GM19193 (cell line): ENCODE data around the gene INPP5A.

Experiments used
- POLR2A ChIP-seq: IDR thresholded peaks from 4 replicates; pipeline ENCODE4 v1.6.1; 2011; ENCODE audit not compliant: insufficient read depth, insufficient read length; ENCODE audit errors: extremely low read depth

The INPP5A gene

DNA sequence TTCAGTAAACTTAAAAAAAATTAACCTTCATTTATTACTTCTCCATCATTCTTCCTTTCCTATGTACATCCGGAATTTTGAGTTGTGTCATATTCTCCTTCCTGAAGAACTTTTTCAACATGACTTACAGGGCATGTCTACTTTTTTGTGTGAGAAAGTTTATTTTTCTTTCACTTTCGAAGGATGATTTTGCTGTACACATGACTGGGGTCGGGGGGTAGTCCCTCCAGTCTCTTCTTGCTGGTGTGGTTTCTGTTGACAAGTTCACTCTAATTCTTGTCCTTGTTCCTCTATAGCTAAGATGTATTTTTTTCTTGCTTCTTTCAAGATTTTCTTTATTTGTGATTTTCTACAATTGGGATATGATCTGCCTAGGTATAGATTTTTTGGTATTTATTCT, 55.8 kb downstream of the INPP5A start:
- TF ChIP-seq POLR2A, result no peak

DNA sequence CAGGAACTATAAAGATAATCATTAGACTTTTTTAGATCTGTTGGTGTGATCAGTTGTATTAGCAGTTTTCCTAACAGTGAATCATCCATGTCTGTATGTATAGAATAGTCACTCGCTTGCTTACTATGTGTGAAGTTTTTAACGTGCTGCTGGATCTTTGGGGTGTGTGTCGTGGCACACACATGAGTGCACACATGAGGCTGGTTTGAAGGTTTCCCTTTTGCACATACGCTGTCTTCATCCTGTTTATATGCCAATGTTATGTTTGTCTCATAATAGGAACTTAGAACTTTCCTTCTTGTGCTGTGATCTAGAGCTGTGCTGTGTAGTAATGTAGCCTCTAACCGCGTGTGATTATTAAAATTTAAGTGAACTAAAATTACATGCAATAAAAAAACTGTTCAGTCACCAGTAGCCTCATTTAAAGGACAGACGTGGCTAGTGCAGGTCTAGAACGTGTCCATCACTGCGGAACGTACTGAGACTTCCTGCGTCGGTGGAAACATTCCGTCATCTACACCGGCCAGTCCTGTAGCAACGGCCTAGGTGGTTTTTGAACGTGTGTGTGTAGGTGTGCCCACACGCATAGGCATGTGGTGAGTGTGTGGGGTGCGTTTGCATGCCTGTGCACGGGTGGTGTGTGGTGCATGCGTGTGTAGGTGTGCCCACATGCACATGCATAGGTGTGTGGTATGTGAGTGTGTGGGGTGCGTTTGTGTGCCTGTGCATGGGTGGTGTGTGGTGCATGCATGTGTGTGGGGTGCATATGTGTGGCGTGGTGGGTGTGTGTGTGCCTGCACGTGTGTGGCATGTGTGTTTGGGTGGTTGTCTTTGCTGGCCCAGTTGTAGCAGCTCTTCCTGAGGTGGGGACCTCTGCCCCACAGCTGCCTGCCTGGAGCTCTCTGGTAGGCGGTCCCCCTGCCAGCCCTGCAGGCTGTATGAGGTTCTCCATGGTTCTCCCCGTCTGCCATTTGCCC, 56.6 kb downstream of the INPP5A start:
- TF ChIP-seq POLR2A, result no peak

DNA sequence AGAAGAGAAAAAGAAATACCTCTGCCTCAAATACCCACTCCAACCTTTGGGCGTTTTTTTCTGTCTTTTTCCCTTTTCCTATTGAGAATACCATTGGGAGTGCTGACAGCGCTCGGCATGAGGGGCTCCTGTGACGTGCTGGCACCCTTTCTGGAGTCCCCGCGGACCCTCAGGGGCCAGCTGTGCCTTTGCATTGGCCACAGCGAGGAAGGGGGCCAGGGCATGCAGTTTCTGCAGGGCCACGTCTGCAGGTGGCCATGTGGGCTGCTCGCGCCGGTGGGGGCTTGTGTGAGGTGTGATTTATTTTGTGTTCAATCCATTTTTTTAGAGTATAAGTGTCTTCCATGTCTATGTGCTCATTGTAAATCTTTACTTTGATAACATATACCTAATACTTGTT, 57.4 kb downstream of the INPP5A start:
- TF ChIP-seq POLR2A, result no peak

- no peak for TF ChIP-seq POLR2A
These were observed 58.3 kb downstream of the INPP5A start for GRCh38 chr10:132595854-132596253.

DNA sequence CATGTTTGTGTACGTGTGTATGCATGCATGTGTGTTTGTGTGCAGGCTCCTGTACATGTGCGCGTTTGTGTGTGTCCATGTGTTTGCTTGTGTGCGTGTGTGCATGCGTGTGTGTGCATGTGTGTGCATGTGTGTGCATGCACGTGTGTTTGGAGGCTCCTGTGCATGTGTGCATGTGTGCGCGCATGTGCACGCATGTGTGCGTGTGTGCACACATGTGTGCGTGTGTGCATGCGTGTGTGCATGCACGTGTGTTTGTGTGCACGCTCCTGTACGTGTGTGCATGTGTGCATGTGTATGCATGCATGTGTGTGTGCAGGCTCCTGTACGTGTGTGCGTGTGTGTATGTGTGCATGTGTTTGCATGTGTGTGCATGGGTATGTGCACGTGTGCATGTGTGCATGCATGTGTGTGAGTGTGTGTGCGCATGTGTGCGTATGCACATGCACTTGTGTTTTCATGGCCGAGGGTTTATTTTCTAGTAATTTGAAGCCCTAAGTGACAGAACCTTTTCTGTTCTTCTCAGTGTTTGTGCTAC, 59.2 kb downstream of the INPP5A start:
- TF ChIP-seq POLR2A, result no peak

DNA sequence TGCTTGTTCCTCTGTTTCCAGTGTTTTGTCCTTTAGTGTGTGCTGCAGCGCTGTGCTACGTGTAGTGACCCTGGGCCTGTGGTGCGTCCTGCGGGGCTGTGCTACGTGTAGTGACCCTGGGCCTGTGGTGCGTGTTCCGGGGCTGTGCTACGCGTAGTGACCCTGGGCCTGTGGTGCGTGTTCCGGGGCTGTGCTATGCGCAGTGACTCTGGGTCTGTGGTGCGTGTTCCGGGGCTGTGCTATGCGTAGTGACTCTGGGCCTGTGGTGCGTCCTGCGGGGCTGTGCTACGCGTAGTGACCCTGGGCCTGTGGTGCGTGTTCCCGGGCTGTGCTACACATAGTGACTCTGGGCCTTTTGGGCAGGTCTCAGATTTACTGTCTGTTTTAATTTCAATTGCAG, 60.1 kb downstream of the INPP5A start:
- TF ChIP-seq POLR2A, result no peak

DNA sequence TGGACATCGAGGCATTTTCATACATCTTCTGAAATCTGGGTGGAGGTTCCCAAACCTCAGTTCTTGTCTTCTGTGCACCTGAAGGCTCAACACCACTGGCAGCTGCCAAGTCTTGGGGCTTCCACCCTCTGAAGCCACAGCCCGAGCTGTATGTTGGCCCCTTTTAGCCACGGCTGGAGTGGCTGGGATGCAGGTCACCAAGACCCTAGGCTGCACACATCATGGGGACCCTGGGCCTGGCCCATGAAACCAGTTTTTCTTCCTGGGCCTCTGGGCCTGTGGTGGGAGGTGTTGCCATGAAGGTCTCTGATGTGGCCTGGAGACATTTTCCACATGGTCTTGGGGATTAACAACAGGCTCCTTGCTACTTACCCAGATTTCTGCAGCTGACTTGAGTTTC, 62.1 kb downstream of the INPP5A start:
- no peak for TF ChIP-seq POLR2A

- TF ChIP-seq POLR2A, result no peak
These were observed 62.8 kb downstream of the INPP5A start for GRCh38 chr10:132600416-132600815.

DNA sequence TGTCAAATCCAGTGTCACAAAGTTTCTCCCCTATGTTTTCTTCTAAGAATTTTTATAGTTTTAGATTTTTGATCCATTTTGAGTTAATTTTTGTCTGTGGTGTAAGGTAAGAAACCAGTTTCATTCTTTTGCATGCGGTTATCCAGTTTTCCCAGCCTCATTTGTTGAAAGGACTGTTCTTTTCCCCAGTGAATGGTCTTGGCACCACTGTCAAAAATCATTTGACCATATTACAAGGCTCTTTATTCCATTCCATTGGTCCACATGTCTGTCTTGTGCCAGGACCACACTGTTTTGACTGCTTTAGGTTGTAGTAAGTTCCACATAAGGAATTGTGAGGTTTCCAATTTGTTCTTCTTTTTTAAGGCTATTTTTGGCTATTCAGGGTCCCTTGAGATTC, 64.0 kb downstream of the INPP5A start:
- no peak for TF ChIP-seq POLR2A

DNA sequence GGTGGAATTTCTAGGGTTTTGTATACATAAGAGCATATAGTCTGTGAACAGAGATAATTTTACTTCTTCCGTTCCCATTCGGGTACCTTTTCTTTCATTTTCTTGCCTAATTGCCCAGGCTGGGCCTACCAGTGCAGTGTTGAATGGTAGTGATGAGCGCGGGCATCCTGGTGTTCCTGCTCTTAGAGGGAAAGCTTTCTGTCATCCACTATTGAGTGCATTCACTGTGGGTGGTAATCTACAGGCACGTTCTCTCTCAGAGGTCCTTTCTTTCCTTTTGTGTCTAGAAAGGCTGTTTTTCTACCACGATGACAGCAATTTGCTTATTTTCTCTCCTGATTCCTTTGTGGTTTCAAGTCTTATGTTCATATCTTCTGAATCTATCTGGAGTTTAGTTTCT, 65.0 kb downstream of the INPP5A start:
- TF ChIP-seq POLR2A, result no peak

DNA sequence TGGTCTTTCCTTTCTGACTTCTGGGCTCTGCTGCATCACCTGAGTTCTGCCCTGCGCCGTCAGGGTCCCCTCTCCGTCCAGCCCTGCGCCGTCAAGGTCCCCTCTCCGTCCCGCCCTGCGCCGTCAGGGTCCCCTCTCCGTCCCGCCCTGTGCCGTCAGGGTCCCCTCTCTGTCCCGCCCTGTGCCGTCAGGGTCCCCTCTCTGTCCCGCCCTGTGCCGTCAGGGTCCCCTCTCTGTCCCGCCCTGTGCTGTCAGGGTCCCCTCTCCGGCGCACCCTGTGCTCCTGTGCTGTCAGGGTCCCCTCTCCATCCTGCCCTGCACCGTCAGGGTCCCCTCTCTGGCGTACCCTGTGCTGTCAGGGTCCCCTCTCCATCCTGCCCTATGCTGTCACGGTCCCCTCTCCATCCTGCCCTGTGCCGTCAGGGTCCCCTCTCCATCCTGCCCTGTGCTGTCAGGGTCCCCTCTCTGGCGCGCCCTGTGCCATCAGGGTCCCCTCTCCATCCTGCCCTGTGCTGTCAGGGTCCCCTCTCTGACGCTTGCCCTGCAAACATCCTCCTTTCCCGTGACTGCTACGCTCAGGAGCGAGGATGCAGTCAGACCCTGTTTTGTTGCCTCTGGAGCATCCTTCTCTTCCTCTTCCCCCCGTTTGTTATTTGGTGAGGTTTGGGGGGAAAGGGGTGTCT, 66.4 kb downstream of the INPP5A start:
- TF ChIP-seq POLR2A, result no peak

DNA sequence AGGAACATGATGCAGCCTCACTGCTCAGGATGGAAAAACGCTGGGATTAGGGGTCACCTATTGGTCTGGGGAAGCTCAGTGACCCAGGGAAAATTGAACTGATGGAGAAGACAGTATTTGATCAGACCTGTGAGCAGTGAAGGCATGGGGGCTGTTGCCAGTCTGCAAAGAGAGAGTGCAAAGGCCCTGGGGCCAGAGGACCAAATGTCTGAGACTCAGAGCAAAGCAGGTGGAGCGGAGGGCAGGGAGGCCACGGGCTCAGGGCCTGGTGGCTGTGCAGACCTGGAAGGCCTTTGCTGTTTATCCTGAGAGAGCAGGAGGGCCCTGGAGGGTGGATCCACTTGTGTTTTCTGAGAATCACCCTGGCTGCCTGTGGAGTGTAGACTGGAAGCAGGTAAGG, 67.1 kb downstream of the INPP5A start:
- no peak for TF ChIP-seq POLR2A

- TF ChIP-seq POLR2A, result no peak
These were observed 67.8 kb downstream of the INPP5A start for GRCh38 chr10:132605390-132605789.

GRCh38 chr10:132606031-132606491, 68.5 kb downstream of the INPP5A start:
- no peak for TF ChIP-seq POLR2A

- TF ChIP-seq POLR2A, result no peak
These were observed 69.1 kb downstream of the INPP5A start for GRCh38 chr10:132606536-132607316.
